Mesendoderm (in vitro differentiated cells): ENCODE data around the gene B3GAT2.
A peak's percentile ranks its signal among the peaks of the same experiment; 100 is the strongest.

Source experiments
- DNase-seq: peaks from one replicate; pipeline ENCODE4 v3.0.0; 2013
- H2AK5ac ChIP-seq: 2 replicates; pipeline ENCODE4 v1.6.1; 2013; ENCODE audit warnings: low read length, inconsistent platforms
- H2BK120ac ChIP-seq: 2 replicates; pipeline ENCODE4 v1.6.1; 2013; ENCODE audit warnings: low read depth, mild to moderate bottlenecking, low read length, moderate library complexity, mixed read lengths
- H2BK15ac ChIP-seq: replicated peaks from 2 replicates; pipeline ENCODE4 v1.6.1; 2013; ENCODE audit warnings: low read depth, mild to moderate bottlenecking, moderate library complexity
- H2BK5ac ChIP-seq: 2 replicates; pipeline ENCODE4 v1.6.1; 2013; ENCODE audit warnings: low read length, inconsistent platforms
- H3K18ac ChIP-seq: 2 replicates; pipeline ENCODE4 v1.6.1; 2013; ENCODE audit warnings: mild to moderate bottlenecking, low read length, mixed read lengths
- H3K23ac ChIP-seq: one replicate; pipeline ENCODE4 v1.6.1; 2013; ENCODE audit warnings: low read length
- H3K27ac ChIP-seq: 2 replicates; pipeline ENCODE4 v1.5.1; 2013; ENCODE audit warnings: low read depth, mild to moderate bottlenecking, inconsistent platforms, low read length, moderate library complexity
- H3K27me3 ChIP-seq: 2 replicates; pipeline ENCODE4 v1.6.1; 2013; ENCODE audit warnings: low read length, control low read depth, mild to moderate bottlenecking, inconsistent platforms; ENCODE audit not compliant: insufficient read depth, poor library complexity
- H3K36me3 ChIP-seq: 2 replicates; pipeline ENCODE4 v1.6.1; 2013; ENCODE audit warnings: low read length, inconsistent platforms; ENCODE audit not compliant: control insufficient read depth, insufficient read depth
- H3K4ac ChIP-seq: one replicate; pipeline ENCODE4 v1.6.1; 2013; ENCODE audit warnings: low read depth, mild to moderate bottlenecking, low read length, moderate library complexity
- H3K4me1 ChIP-seq: 2 replicates; pipeline ENCODE4 v1.6.1; 2013; ENCODE audit warnings: low read depth, low read length, inconsistent platforms; ENCODE audit not compliant: control insufficient read depth
- H3K4me2 ChIP-seq: 2 replicates; pipeline ENCODE4 v1.6.1; 2013; ENCODE audit warnings: low read length
- H3K4me3 ChIP-seq: 2 replicates; pipeline ENCODE4 v1.5.1; 2013; ENCODE audit warnings: mild to moderate bottlenecking, low read length
- H3K56ac ChIP-seq: one replicate; pipeline ENCODE4 v1.6.1; 2013; ENCODE audit warnings: low read length
- H3K79me1 ChIP-seq: 2 replicates; pipeline ENCODE4 v1.6.1; 2013; ENCODE audit warnings: low read length, inconsistent platforms
- H3K79me2 ChIP-seq: 2 replicates; pipeline ENCODE4 v1.6.1; 2013; ENCODE audit warnings: mild to moderate bottlenecking, low read length; ENCODE audit not compliant: control insufficient read depth, insufficient read depth
- H3K9ac ChIP-seq: 2 replicates; pipeline ENCODE4 v1.6.1; 2013; ENCODE audit warnings: low read length, inconsistent platforms
- H4K5ac ChIP-seq: one replicate; pipeline ENCODE4 v1.6.1; 2013; ENCODE audit warnings: low read length
- H4K8ac ChIP-seq: one replicate; pipeline ENCODE4 v1.6.1; 2013; ENCODE audit warnings: low read depth, mild to moderate bottlenecking, control low read depth, low read length, moderate library complexity
- WGBS: extraction: QIAGEN DNeasy Blood & Tissue Kit; methylation state at CpG from one replicate; pipeline ENCODE4 v1.1.7; 2013; ENCODE audit warnings: low lambda C conversion rate, missing lambda C conversion rate; ENCODE audit not compliant: insufficient coverage; ENCODE audit errors: extremely low coverage; 5-methylcytosine and 5-hydroxymethylcytosine counted together

B3GAT2 gene

DNA sequence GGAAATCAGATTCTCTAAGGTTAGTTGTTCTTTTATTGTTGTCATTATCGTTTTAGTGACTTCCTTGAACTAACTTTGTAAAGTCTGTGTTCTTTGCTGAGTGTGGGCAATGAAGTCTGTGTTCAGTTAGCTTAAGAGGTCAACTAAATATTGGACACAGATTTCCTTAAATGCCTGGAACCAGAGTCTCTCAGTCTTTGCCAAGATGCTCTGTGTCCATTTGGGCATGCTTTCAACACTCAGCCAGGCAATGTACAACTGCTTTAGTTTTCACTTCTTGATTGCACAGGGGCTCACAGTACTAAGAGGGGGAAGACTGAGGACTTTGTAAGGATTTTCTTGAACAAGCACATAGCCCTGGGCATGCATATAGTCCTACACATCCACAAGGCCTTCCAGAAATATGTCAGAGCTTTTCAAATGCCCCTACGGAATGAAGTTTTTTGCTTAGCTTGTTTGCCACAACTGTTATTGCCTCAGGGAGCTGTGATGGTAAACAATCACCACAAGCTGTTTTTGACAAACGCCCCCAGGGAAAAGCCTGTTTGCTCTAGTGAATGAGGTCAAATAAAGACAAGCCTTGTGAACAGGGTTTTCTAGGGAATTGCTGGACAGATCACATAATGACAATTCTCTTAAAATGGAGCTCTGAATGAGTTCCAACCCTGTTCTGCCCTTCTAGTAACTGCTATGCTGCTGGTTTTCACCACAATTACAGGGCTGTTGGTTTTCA lies 82.5 kb downstream of the B3GAT2 start:
- H3K18ac ChIP-seq = no peak overlapping the region
- no peak overlapping the region for H3K56ac ChIP-seq
- H2BK5ac ChIP-seq = no peak overlapping the region
- H3K4me1 ChIP-seq = no peaks in the 10 kb centered on the region
- H3K79me2 ChIP-seq = no peaks in the 10 kb centered on the region
- no peaks in the 10 kb centered on the region for H3K36me3 ChIP-seq
- no peak overlapping the region for H4K5ac ChIP-seq
- H3K27ac ChIP-seq = no peak overlapping the region
- no peak overlapping the region for H2BK15ac ChIP-seq
- no CpG with 5 or more reads among the region's 3 CpGs for WGBS
- H3K4me3 ChIP-seq = no peak overlapping the region
- no peak overlapping the region for H4K8ac ChIP-seq
- H3K79me1 ChIP-seq = no peaks in the 10 kb centered on the region
- no peak overlapping the region for H2AK5ac ChIP-seq
- H3K4me2 ChIP-seq = no peak overlapping the region
- no peaks in the 10 kb centered on the region for H3K27me3 ChIP-seq
- no peak overlapping the region for H3K23ac ChIP-seq
- H2BK120ac ChIP-seq = no peak overlapping the region
- peak; percentile 25 for DNase-seq
- no peak overlapping the region for H3K9ac ChIP-seq
- H3K4ac ChIP-seq = no peak overlapping the region

DNA sequence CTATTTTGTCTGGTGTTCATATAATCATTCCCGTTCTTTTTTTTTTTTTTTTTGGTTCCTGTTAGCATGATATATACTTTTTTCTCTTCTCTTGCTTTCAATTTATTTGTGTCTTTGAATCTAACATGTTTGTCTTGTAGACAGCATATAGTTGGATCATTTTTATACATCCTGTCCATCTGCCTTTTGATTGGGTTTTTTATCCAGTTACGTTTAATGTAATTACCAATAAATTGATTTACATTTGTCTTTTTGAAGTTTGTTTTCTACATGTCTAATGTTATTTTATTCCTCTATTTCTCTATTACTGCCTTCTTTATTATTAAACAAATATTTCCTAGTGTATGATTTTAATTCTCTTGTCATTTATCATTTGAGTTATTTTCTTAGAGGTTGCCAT lies 84.4 kb downstream of the B3GAT2 start:
- Histone ChIP-seq H4K8ac (no peak overlapping the region), H3K27ac (no peak overlapping the region), H4K5ac (no peak overlapping the region), H3K4ac (no peak overlapping the region), H2BK15ac (no peak overlapping the region), H2BK120ac (no peak overlapping the region), H3K79me2 (no peaks in the 10 kb centered on the region), H2BK5ac (no peak overlapping the region), H3K4me1 (no peaks in the 10 kb centered on the region), H2AK5ac (no peak overlapping the region), H3K4me2 (no peak overlapping the region), H3K9ac (no peak overlapping the region), H3K18ac (no peak overlapping the region), H3K56ac (no peak overlapping the region), H3K36me3 (no peaks in the 10 kb centered on the region), H3K27me3 (no peaks in the 10 kb centered on the region), H3K23ac (no peak overlapping the region), H3K4me3 (no peak overlapping the region), H3K79me1 (no peaks in the 10 kb centered on the region)
- DNase-seq = no peak
- WGBS = no CpG with 5 or more reads among the region's 2 CpGs

DNA sequence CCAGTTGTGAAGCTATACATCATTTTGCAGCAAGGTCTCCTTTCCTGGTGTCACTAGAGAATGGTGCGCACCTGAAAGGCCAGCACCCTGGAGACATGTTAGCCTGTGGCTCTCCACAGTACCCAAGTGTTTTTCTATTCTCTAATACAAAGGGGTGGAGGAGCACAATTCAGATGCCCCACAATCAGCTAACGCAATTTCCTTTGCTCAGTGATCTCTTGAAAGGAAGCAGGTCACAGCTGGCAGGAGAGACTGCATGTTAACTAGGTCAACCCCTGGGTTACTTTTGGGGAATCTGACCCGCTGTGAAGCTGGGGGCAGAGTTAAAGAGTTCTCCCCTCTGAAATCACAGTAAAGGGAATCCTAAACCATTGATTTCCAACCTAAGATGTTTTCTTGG lies 92.5 kb downstream of the B3GAT2 start:
- Histone ChIP-seq H3K79me1 (no peaks in the 10 kb centered on the region), H3K4me3 (no peak overlapping the region), H3K27me3 (no peaks in the 10 kb centered on the region), H3K4me2 (no peak overlapping the region), H3K9ac (no peak overlapping the region), H3K23ac (no peak overlapping the region), H2AK5ac (no peak overlapping the region), H2BK120ac (no peak overlapping the region), H3K18ac (no peak overlapping the region), H3K56ac (no peak overlapping the region), H4K8ac (no peak overlapping the region), H3K4me1 (no peaks in the 10 kb centered on the region), H3K27ac (no peak overlapping the region), H2BK15ac (no peak overlapping the region), H3K36me3 (no peaks in the 10 kb centered on the region), H4K5ac (no peak overlapping the region), H2BK5ac (no peak overlapping the region), H3K79me2 (no peaks in the 10 kb centered on the region), H3K4ac (no peak overlapping the region)
- peak; percentile 19 for DNase-seq
- WGBS = no CpG with 5 or more reads among the region's 3 CpGs

- Histone ChIP-seq H3K27me3 (no peaks in the 10 kb centered on the region), H3K79me2 (no peaks in the 10 kb centered on the region), H4K8ac (no peak overlapping the region), H3K4me1 (no peaks in the 10 kb centered on the region), H3K79me1 (no peaks in the 10 kb centered on the region), H3K27ac (no peak overlapping the region), H3K9ac (no peak overlapping the region), H3K23ac (no peak overlapping the region), H2AK5ac (no peak overlapping the region), H3K18ac (no peak overlapping the region), H2BK5ac (no peak overlapping the region), H2BK15ac (no peak overlapping the region), H3K36me3 (no peaks in the 10 kb centered on the region), H3K4me3 (no peak overlapping the region), H3K4ac (no peak overlapping the region), H3K4me2 (no peak overlapping the region), H4K5ac (no peak overlapping the region), H2BK120ac (no peak overlapping the region), H3K56ac (no peak overlapping the region)
- no peak for DNase-seq
- no CpG with 5 or more reads among the region's 3 CpGs for WGBS
These were observed 93.5 kb downstream of the B3GAT2 start for GRCh38 chr6:70863343-70863742.

GRCh38 chr6:70860920-70861319 lies 95.9 kb downstream of the B3GAT2 start:
- H3K18ac ChIP-seq = no peak overlapping the region
- WGBS = no CpG with 5 or more reads among the region's 1 CpG
- no peak overlapping the region for H3K9ac ChIP-seq
- H2BK5ac ChIP-seq = no peak overlapping the region
- H3K27me3 ChIP-seq = no peaks in the 10 kb centered on the region
- H3K36me3 ChIP-seq = no peaks in the 10 kb centered on the region
- no peak overlapping the region for H3K4me3 ChIP-seq
- no peak overlapping the region for H2AK5ac ChIP-seq
- H4K8ac ChIP-seq = no peak overlapping the region
- H3K4me1 ChIP-seq = no peaks in the 10 kb centered on the region
- no peak overlapping the region for H3K56ac ChIP-seq
- no peak overlapping the region for H3K4ac ChIP-seq
- H3K23ac ChIP-seq = no peak overlapping the region
- DNase-seq = no peak
- H2BK120ac ChIP-seq = no peak overlapping the region
- H4K5ac ChIP-seq = no peak overlapping the region
- no peak overlapping the region for H3K27ac ChIP-seq
- no peaks in the 10 kb centered on the region for H3K79me1 ChIP-seq
- no peak overlapping the region for H3K4me2 ChIP-seq
- no peaks in the 10 kb centered on the region for H3K79me2 ChIP-seq
- H2BK15ac ChIP-seq = no peak overlapping the region

GRCh38 chr6:70860045-70860444 lies 96.8 kb downstream of the B3GAT2 start:
- no CpG with 5 or more reads among the region's 1 CpG for WGBS
- Histone ChIP-seq H3K4me2 (no peak overlapping the region), H3K4me3 (no peak overlapping the region), H3K27me3 (no peaks in the 10 kb centered on the region), H3K27ac (no peak overlapping the region), H3K36me3 (no peaks in the 10 kb centered on the region), H2AK5ac (no peak overlapping the region), H4K5ac (no peak overlapping the region), H3K18ac (no peak overlapping the region), H3K56ac (no peak overlapping the region), H3K23ac (no peak overlapping the region), H3K4me1 (no peaks in the 10 kb centered on the region), H3K79me1 (no peaks in the 10 kb centered on the region), H2BK5ac (no peak overlapping the region), H2BK120ac (no peak overlapping the region), H2BK15ac (no peak overlapping the region), H3K79me2 (no peaks in the 10 kb centered on the region), H3K4ac (no peak overlapping the region), H3K9ac (no peak overlapping the region), H4K8ac (no peak overlapping the region)
- DNase-seq = no peak
